Transverse colon (tissue), 3 donors: ENCODE results near the gene LILRA1.

Source experiments
- CTCF ChIP-seq, 5 experiments: fragments of 200-600 bp in 3 of 5; fragments of 450-650 bp in 2 of 5; sonication (generic) in 3 of 5; IDR thresholded peaks; 1 replicate in 2 of 5; 2 replicates in 3 of 5; pipeline ENCODE4 v1.5.1; 2016 to 2017; ENCODE audit warnings: antibody characterized with exemption in 5 of 5, inconsistent platforms in 3 of 5, mild to moderate bottlenecking in 2 of 5, moderate library complexity in 1 of 5
- POLR2A ChIP-seq: fragments of 450-650 bp; IDR thresholded peaks from one replicate; pipeline ENCODE4 v1.6.1; 2016; ENCODE audit warnings: antibody characterized with exemption, mild to moderate bottlenecking, moderate library complexity

DNA sequence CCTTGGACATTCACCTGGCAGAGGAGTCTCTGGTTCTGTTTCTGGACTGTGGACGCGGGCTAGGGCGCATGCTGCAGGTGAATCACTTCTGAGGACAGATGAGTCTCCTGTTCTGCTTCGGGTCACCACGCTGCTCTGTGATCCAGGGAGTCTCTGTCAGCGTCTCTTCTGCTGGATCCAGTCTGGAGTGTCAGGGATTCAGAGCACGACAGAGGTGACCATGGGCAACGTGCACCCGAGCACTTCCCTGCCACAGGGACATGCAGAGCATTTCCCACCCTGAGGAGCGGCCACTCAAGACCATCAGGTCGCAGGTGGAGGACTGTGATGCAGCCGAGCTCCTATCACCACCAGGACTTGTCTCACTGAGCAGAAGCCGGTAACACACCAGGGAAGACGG is 44.2 kb upstream of the LILRA1 start:
- TF ChIP-seq CTCF (IDR thresholded peaks at IDR 0.05) (no peak), POLR2A (no peak)
